Heart left ventricle (tissue), 16 donors: ENCODE data around the gene SART1. TPM values are rescaled to one million over a fixed set of nuclear protein-coding genes. Genes with fewer than 3 reads are reported as not detected.

Source experiments
- ATAC-seq, 4 donors: fragments of 200-7000 bp; cut with Tn5 transposase; one replicate each; pipeline ENCODE4 v1.9.1; 2020 to 2022; ENCODE audit warnings: moderate library complexity in 4 of 4, mild to moderate bottlenecking in 3 of 4, moderate number of reproducible peaks in 1 of 4
- DNase-seq, 5 donors: peaks; one replicate each; pipeline ENCODE4 v3.0.0-alpha.2; 2020
- H3K27ac ChIP-seq, 12 donors: fragments of 200-600 bp; sonication (generic) in 4 of 12; one replicate each; pipeline versions ENCODE4 v1.5.0 to v1.8.0; 2016 to 2022; ENCODE audit warnings: mild to moderate bottlenecking in 2 of 12
- H3K27me3 ChIP-seq, 9 donors: fragments of 200-600 bp; sonication (generic) in 2 of 9; one replicate each; pipeline versions ENCODE4 v1.5.1 to v1.8.0; 2016 to 2022; ENCODE audit warnings: mild to moderate bottlenecking in 3 of 9
- H3K36me3 ChIP-seq, 9 donors: fragments of 200-600 bp; sonication (generic) in 2 of 9; one replicate each; pipeline versions ENCODE4 v1.5.0 to v1.8.0; 2018 to 2022; ENCODE audit warnings: mild to moderate bottlenecking in 2 of 9
- H3K4me1 ChIP-seq, 12 donors: fragments of 200-600 bp; sonication (generic) in 4 of 12; one replicate each; pipeline versions ENCODE4 v1.5.0 to v1.8.0; 2016 to 2022; ENCODE audit warnings: mild to moderate bottlenecking in 3 of 12
- H3K4me3 ChIP-seq, 12 donors: fragments of 200-600 bp; sonication (generic) in 4 of 12; one replicate each; pipeline versions ENCODE4 v1.5.0 to v1.8.0; 2017 to 2022; ENCODE audit warnings: mild to moderate bottlenecking in 9 of 12, moderate library complexity in 4 of 12
- H3K9me3 ChIP-seq, 12 donors: fragments of 200-600 bp; sonication (generic) in 4 of 12; one replicate each; pipeline versions ENCODE4 v1.5.0 to v1.8.0; 2016 to 2022; ENCODE audit warnings: mild to moderate bottlenecking in 1 of 12
- CTCF ChIP-seq, 12 donors: fragments of 200-600 bp; sonication (generic) in 4 of 12; IDR thresholded peaks; one replicate each; pipeline versions ENCODE4 v1.5.0 to v1.8.0; 2018 to 2022; ENCODE audit warnings: antibody characterized with exemption in 12 of 12, mild to moderate bottlenecking in 5 of 12
- POLR2A ChIP-seq, 2 donors: fragments of 450-650 bp; IDR thresholded peaks; one replicate each; pipeline ENCODE4 v1.6.1; 2017; ENCODE audit warnings: antibody characterized with exemption in 2 of 2, mild to moderate bottlenecking in 2 of 2, moderate library complexity in 2 of 2
- WGBS, 4 donors: extraction: QIAGEN DNeasy Blood & Tissue Kit in 2 of 4; methylation state at CpG; one replicate each; pipeline versions ENCODE4 v1.1.5 to v1.1.7; 2013 to 2018; 5-methylcytosine and 5-hydroxymethylcytosine counted together
- intact Hi-C, 10 donors: fragments of 100-400 bp; cut with DNase I; formaldehyde crosslinking; loops; one replicate each; pipeline versions ENCODE4 v1.11.1 to v1.14.2; 2022
- polyA plus RNA-seq, 2 donors: library from polyadenylated mRNA; stranded (reverse); fragments of 200-250 nt; gene quantifications; one replicate each; pipeline ENCODE4 v1.2.3, GENCODE V29; 2013
- total RNA-seq, 9 donors: library from RNA; depleted of rRNA in 2 of 9; stranded (reverse); fragments of >200 nt in 2 of 9; fragmentation: NEBNext Ultra II Directional in 3 of 9; extraction: Animal tissue kit (Norgen Biotek cat#: 25700) in 3 of 9; gene quantifications; one replicate each; pipeline versions ENCODE4 v1.1.0 to v1.2.4, GENCODE V29; 2016 to 2023
- donor health status: ischemic (EF 13 %, LVEDD 7.1; RV severe dilation, severe dysfunction).
- donor health status: healthy with polysubstance abuse.
- donor health status: DM: no; HTN: yes; CAD: no.
- donor health status: DM: no; HTN: no; CAD: no.
- donor health status: ischemic (EF 25% LVEDD 6.9; RV normal size, moderate dysfunction).
- donor health status: ischemic (EF 25% LVEDD 5.7; RV mildly dilated, moderate dysfunction).
- donor health status: healthy.
- donor health status: DM: yes; HTN: yes; CAD: no.
- donor health status: ischemic (EF 35%, LVEDD 5.7; RV mildly dilated, moderate dysfunction).
- donor health status: nonischemic (EF 11% LVEDD 7.7; RV severe dilation, severe dysfunction).
- donor health status: DM: yes; HTN: yes; CAD: no.
- donor health status: PGD.
- donor health status: ischemic (EF 29% LVEDD 5.4; RV normal size, mild dysfunction).
- donor health status: nonischemic (EF 23%, LVEDD 6.1; RV moderate dilation, normal function).

The SART1 gene
- total and polyA plus RNA-seq, 11 donors: 21.6 to 70.1 (median 31.5) TPM

GRCh38 chr11:65931773-65932557, 29.6 kb upstream of the SART1 start:
- TF ChIP-seq POLR2A (IDR thresholded peaks at IDR 0.05): no peak
- TF ChIP-seq CTCF (IDR thresholded peaks at IDR 0.05): no peak
- intact Hi-C loops: no loop called here
- 51 to 56% (median 54%) methylated on average over 13 of the region's 13 CpGs for WGBS, 4 donors
- no peak overlapping the region for H3K4me3 ChIP-seq
- peaks cover 0 to 11% (median 0%) of the 10 kb centered on the region in 9 donors for H3K27me3 ChIP-seq
- ATAC-seq: no peak
- peaks cover 0 to 20% (median 0%) of the 10 kb centered on the region in 12 donors for H3K4me1 ChIP-seq
- no peaks in the 10 kb centered on the region for H3K9me3 ChIP-seq
- H3K27ac ChIP-seq: no peak overlapping the region
- no peaks in the 10 kb centered on the region for H3K36me3 ChIP-seq
- DNase-seq: no peak

- Histone ChIP-seq H3K27me3 (peaks cover 0 to 17% (median 0%) of the 10 kb centered on the region in 9 donors), H3K36me3 (no peaks in the 10 kb centered on the region), H3K9me3 (no peaks in the 10 kb centered on the region), H3K27ac (no peak overlapping the region), H3K4me1 (peaks cover 0 to 14% (median 0%) of the 10 kb centered on the region in 12 donors), H3K4me3 (no peak overlapping the region)
- DNase-seq (no peak), ATAC-seq (no peak)
- intact Hi-C loops: no loop called here
- 29 to 40% (median 37%) methylated on average over 9 of the region's 9 CpGs for WGBS, 4 donors
- no peak for TF ChIP-seq POLR2A (IDR thresholded peaks at IDR 0.05)
- no peak for TF ChIP-seq CTCF (IDR thresholded peaks at IDR 0.05)
Measured at GRCh38 chr11:65932558-65932919, 29.0 kb upstream of the SART1 start.

- Histone ChIP-seq H3K27me3 (peaks cover 0 to 23% (median 0%) of the 10 kb centered on the region in 9 donors), H3K9me3 (no peaks in the 10 kb centered on the region), H3K36me3 (no peaks in the 10 kb centered on the region), H3K4me1 (peaks cover 0 to 1% (median 0%) of the 10 kb centered on the region in 12 donors), H3K27ac (no peak overlapping the region), H3K4me3 (no peak overlapping the region)
- intact Hi-C loops: no loop called here
- TF ChIP-seq POLR2A (IDR thresholded peaks at IDR 0.05): no peak
- TF ChIP-seq CTCF (IDR thresholded peaks at IDR 0.05): no peak
- DNase-seq: no peak
- ATAC-seq: no peak
- WGBS, 4 donors: 48 to 59% (median 53%) methylated on average over 4 of the region's 4 CpGs
Measured at GRCh38 chr11:65934014-65934413, 27.5 kb upstream of the SART1 start.

- no peak overlapping the region for H3K27ac ChIP-seq
- 48 to 73% (median 56%) methylated on average over 4 of the region's 4 CpGs for WGBS, 4 donors
- intact Hi-C loops: no loop called here
- ATAC-seq (no peak), DNase-seq (no peak)
- H3K9me3 ChIP-seq: no peaks in the 10 kb centered on the region
- no peak for TF ChIP-seq POLR2A (IDR thresholded peaks at IDR 0.05)
- TF ChIP-seq CTCF (IDR thresholded peaks at IDR 0.05): no peak
- H3K4me3 ChIP-seq: no peak overlapping the region
- peaks cover 0 to 28% (median 4%) of the 10 kb centered on the region in 9 donors for H3K27me3 ChIP-seq
- peaks cover 0 to 19% (median 0%) of the 10 kb centered on the region in 12 donors for H3K4me1 ChIP-seq
- H3K36me3 ChIP-seq: no peaks in the 10 kb centered on the region
Measured at GRCh38 chr11:65937766-65938165, 23.8 kb upstream of the SART1 start.
